HCEC 1CT (cell line): ENCODE data around the gene ITM2C.

Experiments used
- DNase-seq: peaks from one replicate; pipeline ENCODE4 v3.0.0-alpha.2; 2017

ITM2C gene

DNA sequence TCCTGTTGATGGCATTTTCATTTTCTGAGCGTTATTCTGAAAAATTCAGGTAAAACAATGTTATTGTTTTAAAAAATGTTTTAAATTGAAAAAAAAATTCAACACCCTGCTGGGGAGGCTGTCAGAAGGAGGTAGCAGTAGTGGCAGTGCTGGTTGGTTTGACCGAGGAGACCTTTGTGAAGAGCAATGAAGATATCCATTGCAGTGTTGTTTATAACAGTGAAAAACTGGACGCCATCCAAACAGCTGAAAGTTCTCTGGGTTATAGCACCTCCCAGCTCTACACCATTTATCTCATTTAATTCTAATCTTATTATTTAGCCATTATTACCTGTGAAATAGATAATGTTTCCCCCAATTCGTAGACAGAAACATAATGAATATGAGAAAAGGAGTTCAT is 12.6 kb upstream of the ITM2C start:
- no peak for DNase-seq

DNA sequence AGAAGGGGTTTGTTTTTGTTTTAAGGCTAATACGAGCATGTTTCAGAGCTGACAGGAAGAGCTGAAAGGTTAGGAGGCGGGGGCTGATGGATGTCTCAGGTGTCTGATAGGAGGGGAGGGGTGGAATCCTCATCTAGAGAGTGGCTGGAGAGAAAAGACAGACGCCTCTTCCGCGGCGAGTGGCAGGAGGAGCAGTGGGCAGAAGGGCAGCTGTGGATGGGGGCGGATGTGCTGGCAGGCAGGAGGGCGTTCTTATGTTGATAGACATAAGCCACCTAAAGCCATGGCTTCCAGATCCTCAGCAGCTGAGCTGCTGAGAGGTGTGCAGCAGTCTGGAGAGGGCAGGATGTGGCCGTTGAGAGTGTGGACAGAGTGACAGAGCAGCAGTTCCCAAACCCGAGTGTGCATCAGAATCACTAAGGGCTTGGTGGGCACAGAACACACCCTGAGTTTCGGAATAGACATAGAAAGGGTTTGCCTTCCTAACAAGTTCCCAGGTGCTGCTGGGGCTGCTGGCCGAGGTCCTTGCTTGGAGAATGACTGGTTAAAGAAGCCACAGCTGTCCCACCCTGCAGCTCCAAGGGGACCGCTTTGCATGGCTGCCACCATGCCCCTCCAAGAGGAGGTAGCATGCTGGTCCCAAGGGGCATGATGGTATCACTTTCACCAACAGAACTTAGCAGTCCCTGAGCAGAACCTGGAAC is 3.0 kb upstream of the ITM2C start:
- DNase-seq = no peak

DNA sequence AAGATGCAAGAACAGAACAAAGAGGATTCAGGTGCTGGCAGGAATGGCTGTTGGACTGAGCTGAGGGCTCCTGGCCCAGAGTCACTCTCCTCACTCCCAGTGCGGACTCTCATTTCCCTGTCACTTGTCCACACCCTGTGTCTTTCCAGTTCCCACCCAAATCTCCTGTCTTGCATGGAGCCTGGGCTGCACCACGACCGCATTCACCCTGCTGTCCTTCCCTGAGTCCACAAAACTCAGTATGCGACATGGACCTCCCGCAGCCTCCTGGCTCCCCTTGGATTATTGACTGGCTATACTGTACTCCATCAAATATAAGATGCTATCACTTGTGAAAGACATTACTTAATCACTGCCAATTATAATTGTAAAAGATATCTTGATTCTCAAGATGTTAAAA is 2.5 kb upstream of the ITM2C start:
- no peak for DNase-seq

DNA sequence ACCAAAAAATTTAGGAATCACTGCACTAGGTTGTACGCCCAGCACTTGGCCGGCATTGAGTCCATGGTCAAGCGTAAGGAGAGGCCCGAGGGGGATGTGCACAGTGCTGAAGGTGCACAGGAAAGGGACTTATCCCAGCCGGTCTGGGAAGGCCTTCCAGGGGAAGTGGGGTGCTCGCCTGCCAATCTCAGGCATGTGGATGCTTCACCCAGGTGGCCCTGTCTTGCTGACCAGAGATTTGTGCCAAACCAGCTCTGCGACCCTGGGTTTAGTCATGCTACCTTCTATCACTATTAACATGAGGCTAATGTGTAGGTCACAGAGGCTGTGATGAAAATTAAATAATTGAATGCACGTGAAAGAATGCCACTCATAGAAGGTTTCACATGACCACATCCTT is 1.7 kb upstream of the ITM2C start:
- DNase-seq = no peak

GRCh38 chr2:230863442-230864121 is 1.2 kb upstream of the ITM2C start:
- DNase-seq = no peak

- no peak for DNase-seq
Measured at GRCh38 chr2:230864122-230864604, 579 bp upstream of the ITM2C start.

DNA sequence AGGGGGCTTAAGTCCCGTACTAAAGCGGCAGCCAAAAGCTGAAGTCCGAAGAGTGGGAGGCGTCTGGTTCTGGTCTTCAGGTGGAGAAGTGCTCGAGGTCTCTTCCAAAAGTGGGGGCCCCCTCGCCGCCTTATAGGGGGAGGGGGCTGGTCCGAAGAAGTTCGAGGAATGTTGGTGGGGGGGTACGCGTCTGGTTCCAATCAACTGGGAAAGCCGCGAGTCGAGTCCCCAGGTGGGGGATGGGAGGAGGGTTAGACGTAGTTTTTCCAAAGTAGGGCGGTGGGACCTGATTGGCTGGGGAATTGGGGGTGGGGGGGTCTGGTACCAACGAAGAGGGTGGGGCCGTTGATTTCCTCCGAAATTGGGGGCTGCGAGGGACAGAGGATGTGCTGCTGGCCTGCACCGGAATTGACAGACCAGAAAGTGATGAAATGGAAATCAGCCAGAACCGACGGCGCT is 594 bp downstream of the ITM2C start:
- no peak for DNase-seq

DNA sequence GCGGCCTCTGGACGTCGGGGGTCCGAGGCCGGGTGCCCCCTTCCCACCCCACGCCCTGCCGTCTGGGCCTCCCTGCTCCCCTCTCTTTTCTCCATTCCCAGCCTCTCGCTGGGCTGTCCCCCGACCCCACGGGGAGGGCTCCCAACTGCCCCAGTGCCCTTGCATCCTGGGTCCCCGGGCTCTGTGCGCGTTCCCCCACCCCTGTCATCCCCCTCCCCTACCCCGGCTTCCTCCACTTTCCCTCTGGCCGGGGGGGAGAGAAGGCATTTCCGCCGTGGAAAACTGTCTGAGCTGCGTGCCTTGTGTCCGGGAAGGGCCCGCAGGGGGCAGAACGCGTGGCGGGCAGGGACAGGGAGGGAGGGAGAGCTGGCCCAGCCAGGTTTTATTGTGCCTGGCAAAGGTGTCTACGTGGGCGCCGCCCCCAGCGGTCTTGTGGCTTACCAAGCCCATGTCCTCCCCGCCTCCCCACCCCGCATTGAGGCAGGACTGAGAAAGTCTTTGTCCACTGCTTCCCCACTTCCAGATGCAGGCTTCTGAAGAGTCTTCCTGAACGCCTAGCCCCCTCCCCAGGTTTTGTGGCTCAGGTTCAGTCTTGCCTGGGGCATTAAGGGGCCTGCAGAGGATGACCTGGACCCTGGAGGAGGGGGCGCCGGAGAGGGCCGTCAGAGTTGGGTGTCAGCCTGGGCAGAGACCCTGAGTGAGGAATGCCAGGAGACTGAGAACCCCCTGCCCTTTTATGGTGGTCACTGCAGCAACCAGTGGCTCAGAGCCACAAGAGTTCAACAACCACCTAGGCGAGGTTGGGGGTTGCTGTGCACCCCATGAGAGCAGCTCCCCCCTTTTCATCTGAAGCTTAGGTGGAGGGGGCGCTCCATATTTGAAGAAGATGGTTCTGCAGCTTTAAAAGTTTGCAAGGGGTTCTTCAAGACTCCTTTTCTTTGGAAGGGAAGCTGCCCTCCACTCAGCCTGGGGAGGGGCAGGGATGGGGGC is 1.3 kb downstream of the ITM2C start:
- no peak for DNase-seq

DNA sequence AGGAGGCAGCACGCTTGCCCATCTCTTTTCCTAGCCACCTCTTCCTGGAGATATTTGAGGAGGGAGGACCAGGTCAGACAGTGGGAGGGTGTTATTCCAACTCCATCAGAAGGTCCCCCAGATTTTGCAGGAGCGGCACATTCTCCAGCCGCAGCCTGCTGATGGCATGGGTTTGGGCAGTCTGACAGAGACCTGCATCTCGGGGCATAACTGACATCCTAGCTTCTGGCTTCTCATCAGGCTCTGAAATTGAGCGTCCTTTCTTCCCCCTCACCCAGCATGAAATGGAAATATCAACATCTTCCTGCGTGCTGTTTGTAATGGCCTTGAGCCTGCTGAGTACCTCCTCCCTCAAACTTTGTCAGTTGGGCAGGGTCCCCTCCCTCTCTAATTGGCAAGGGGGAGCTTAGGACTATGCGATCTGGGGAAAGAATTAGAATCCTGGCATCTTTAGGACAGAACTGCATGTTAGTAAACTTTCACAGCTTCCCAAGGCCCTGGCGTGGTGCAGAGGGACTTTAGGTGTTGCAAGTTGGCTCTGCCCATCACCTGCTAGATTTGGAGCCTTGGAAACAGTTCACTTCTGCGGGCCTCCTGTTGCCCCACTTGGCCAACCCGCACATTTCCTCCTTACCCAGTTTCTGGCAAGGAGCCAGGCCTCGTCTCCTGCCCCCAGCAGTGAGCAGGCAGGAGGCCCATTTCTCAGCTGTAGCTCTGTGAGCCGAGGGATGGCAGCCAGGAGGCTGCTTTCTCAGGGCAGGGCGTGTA is 2.2 kb downstream of the ITM2C start:
- DNase-seq = no peak

- DNase-seq = no peak
Measured at GRCh38 chr2:230868161-230868946, 3.6 kb downstream of the ITM2C start.

DNA sequence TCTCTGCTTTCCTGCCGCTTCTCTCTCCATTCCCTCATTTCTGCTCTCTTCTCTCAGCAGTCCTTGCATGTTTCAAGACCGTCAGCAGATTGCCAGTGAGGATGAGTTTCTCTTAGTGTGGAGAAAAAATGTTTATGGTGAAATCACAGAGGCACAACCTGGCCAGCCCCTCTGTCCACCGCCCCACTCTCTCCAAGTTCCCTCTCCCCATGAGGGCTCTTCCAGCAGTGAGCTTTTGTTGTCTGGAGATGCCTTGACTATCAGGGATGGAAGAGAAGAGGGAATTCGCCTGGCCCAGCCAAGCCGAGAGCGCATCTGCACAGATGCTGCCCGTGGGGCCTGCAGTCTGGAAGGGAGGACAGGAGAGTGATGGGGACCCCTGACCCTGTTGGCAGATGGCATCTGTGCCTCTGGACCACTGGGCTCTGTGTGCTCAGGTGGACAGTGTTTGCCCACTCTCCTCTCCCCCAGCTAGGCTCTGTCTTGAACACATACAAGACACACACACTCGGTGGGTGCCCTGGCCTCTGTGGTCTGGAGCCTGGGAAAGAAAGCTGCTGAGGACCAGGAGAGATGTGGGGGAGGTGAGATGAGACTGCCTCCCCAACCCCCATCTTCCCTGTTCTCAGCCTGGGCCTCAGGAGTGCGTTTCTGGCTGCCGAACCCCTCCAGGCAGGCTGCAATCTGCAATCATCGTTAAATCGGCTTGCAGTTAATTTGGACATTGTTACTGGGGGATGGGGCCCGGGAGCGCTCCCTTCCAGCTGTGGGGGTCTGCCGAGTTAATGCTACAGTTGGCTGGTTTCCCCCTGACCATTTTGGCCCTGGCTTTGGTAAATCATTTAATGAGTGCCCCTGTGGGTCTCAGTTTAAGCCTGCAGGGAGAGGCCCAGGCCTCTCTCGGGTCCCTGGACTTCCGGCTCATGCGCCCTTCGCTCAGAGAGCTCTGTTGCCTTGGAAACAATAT is 4.5 kb downstream of the ITM2C start:
- DNase-seq = no peak

- DNase-seq = no peak
Measured at GRCh38 chr2:230869914-230870543, 5.3 kb downstream of the ITM2C start.

DNA sequence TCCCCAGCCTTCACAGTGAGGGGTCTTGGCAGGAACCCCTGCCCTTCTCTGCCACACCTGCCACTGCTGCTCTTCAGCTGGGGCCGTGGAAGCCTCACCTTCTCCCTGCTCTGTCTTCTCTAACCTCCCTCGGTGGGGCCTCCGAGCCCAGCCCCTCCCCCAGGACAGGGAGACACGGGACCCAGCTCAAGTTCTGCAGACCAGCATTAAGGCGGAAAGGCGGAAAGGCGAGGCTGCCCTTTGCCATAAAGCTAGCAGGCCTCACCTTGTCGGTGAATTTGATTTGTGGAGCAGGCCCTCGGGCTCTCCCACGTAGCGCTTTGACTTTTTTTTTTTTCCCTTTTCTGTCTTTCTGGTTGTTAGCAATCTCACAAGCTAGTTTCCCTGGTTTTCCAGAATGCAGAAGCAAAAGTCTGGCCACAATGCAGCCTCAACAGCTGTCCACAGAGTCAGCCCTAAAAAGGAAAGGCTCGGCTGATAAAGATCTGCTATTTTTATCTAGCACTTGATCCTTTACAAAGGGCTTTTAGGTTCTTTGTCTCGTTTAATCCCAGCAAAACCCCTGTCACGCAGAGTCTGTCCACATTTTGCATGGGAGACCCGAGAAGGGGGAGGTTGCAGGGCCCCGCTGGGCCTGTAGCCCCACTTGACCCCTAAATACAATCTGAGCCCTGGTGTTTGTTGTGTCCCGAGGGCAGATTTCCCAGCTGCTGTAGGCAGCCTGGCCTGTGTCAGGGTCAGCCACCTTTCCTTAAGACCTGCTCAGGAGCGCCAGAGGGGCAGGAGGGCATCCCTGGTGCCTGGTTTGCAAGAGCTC is 6.0 kb downstream of the ITM2C start:
- no peak for DNase-seq

DNA sequence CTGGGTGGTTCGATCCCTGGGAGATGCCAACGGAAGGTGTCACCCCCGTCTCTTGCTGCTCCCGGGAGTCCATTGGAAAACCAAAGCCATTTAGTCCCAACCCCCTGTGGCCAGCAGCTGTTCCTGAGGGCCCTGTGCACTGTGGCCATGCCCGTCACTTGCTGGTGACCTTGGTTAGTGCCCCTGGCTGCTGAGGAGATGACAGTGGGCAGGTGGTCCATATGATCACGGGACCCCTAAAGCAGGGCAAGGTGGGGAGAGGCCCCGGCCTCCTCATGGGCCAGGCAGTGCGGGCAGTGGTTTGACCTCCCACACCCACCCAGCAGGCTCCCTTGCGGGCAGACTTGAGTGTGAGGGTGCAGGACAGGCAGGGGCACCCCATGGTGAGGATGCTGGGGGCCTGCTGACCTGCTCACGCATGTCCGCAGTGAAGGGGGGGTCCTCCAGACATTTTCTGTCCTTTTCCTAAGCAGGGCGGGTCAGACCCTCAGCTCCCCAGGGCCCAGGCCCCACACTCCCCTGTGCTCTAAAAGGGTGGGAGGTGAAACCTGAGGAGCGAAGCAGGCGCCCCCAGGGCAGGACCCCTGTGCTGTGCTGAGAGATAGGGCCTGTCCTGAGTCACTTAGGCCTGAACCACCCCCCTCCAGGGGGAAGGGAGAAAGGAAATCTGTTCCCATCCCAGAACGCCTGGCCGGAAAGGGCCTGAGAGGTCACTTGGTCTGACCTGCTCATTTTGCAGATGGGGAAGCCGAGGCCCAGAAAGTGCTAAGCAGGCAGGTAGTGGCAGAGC is 6.8 kb downstream of the ITM2C start:
- no peak for DNase-seq

DNA sequence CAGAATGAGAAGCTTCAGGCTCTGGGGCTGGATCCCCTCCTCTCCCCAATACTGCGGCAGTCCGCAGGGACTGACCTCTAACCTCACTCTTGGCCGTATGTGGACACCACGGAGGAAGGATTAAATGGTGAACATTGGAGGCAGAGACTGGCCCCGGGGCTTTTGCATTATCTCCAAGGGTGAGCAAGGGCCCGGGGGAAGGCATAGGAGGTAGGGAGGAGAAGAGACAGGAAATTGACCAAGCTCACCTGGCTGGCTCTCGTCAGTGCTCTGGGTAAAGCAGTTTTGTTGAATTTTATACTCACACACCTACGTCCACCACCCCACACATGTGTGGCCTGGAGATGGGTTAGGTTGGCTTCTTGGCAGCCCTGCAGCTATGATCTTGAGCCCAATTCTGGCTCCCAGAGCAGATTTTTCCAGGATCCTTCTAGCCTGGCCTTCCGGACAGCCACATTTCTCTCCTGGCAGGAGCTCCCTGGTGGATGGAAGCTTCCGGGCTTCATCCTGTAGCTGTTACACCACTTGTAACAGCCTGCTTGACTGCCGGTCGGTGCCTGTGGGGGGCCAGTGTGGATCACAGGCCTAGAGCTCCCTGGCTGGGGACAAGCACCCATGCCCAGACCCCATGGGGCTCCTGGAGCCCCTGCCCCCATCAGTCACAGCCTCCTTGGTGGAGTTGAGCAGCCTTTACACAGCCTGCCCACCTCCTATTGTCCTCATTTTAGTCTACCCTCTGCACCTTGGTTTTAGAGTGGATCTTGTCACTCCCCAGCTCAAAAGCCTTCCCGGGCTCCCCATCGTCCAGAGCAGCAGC is 7.6 kb downstream of the ITM2C start:
- DNase-seq = no peak

GRCh38 chr2:230872968-230873660 is 8.4 kb downstream of the ITM2C start:
- DNase-seq = no peak
